ENCODE data around the gene ELOVL1. TPM values are rescaled to one million over a fixed set of nuclear protein-coding genes. Genes with fewer than 3 reads are reported as not detected.

The ELOVL1 gene
- total RNA-seq = 46.8 and 67.8 TPM in 2 replicates

DNA sequence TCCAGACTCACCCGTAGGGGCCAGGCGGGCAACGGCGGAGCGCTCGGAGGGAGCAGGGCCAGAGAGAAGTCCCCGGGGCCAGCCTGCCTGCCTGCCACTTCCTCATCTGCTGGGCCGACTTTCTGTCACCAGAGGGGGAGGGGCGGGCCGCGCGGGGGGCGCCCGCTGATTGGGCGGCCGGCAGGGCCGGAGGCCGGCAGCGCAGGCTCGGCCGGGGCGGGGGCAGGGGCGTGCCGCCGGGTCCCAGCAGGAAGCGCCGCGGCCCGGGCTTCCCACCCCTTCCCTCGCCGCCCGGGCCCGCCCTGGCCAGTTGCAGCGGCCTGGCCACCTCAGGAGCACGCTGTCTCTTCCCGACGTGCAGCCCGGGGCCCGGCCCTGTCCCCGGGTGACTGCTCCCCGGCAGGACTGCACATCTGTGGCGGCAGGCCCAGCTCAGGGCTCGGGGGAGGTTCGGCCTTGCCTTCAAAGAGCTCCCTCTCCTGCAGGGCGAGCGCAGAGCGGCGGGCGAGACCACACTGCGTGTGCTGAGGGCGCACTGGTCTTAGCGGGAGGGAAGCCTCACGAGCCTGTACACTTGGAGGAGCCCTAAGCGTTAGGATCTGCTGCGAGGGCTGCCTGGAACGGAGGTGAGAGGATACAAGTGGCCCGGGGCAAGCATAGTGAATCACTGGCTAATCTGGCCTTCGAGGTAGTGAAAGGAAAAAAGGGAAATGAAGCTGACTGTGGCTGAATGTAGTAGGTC lies at the start of gene ELOVL1:
Gene ELOVL1, minus strand, starts transcription at position 108 of the 742 bp plus-strand sequence. CDS start 2,402 bp downstream, outside the sequence.

GRCh38 chr1:43389326-43390313 lies 21.8 kb upstream of the ELOVL1 start, which contains the start of the genes MED8 and SZT2:
TSS of gene MED8 (minus strand) at chr1:43389800. CDS start at chr1:43389764, 36 bp downstream.
TSS of gene SZT2 (plus strand) at chr1:43389899. CDS start at chr1:43389969, 70 bp downstream.

DNA sequence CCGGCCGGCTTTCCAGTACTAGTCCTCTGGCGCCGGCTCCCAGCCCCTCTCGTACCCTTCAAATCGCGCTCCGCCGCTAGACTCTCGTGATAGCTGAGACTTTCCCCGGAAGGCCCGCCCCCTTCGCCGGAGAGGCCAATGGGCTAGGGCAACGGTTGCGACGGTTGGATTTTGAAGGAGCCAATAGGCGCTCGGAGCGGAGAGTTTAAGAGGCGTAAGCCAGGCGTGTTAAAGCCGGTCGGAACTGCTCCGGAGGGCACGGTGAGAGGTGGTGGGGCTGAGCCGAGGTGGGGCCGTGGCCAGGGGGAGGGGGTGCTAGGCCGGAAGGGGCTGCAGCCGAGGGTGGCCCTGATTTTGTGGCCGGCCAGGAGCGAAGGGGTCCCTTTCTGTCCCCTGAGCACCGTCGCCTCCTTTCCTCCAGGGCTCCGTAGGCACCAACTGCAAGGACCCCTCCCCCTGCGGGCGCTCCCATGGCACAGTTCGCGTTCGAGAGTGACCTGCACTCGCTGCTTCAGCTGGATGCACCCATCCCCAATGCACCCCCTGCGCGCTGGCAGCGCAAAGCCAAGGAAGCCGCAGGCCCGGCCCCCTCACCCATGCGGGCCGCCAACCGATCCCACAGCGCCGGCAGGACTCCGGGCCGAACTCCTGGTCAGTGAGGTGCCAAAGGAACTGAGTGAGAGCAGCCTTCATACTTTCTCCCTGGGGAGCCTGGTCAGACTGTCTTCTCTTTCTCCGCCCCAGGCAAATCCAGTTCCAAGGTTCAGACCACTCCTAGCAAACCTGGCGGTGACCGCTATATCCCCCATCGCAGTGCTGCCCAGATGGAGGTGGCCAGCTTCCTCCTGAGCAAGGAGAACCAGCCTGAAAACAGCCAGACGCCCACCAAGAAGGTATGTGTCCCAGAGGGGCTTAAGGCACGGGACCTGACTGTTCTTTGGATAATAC lies 8.8 kb downstream of the ELOVL1 start, which contains the start of gene CDC20:
Gene CDC20, plus strand, starts transcription at position 236 of the 948 bp plus-strand sequence. Its CDS starts 235 bp downstream, at position 471.

GRCh38 chr1:43337588-43337987 lies 30.2 kb downstream of the ELOVL1 start, which contains the start of gene MPL:
TSS of gene MPL (plus strand) at chr1:43337818. CDS start at chr1:43337849, 31 bp downstream.

Other genes with a start within 250 kb of the ELOVL1 start
- 66.1 and 81.1 TPM in 2 replicates for gene EBNA1BP2, start 195.7 kb downstream of the ELOVL1 start, total RNA-seq
- 0.16 and 0.31 TPM in 2 replicates for gene CFAP57, start 195.7 kb downstream of the ELOVL1 start, total RNA-seq
- gene TMEM125, start 98.0 kb downstream of the ELOVL1 start, total RNA-seq = 0.06 TPM in 1 of 2 replicates, not detected in the other
- not detected in 2 replicates for gene C1orf210, start 82.4 kb downstream of the ELOVL1 start, total RNA-seq
- gene TIE1, start 67.0 kb downstream of the ELOVL1 start, total RNA-seq = 740 and 1,208 TPM in 2 replicates
- 0.06 TPM in 1 of 2 replicates, not detected in the other for gene MPL, start 30.2 kb downstream of the ELOVL1 start, total RNA-seq
- gene CDC20, start 9.0 kb downstream of the ELOVL1 start, total RNA-seq = 29.1 and 66.4 TPM in 2 replicates
- gene MED8, start 21.8 kb upstream of the ELOVL1 start, total RNA-seq = 37.7 and 42.8 TPM in 2 replicates
- 10.5 and 28.6 TPM in 2 replicates for gene SZT2, start 21.9 kb upstream of the ELOVL1 start, total RNA-seq
- 97.0 and 258 TPM in 2 replicates for gene HYI, start 85.9 kb upstream of the ELOVL1 start, total RNA-seq
- 58.9 and 785 TPM in 2 replicates for gene PTPRF, start 162.9 kb upstream of the ELOVL1 start, total RNA-seq